DND-41 (cell line): ENCODE measurements around the gene LLGL1.

ENCODE experiments used
- EZH2 ChIP-seq: IDR thresholded peaks from 3 replicates; pipeline ENCODE4 v1.6.1; 2012; ENCODE audit warnings: borderline replicate concordance, low read depth, mild to moderate bottlenecking, moderate library complexity, low read length, inconsistent platforms; ENCODE audit not compliant: severe bottlenecking
- TF ChIP-seq, protein P1 (sequence below): IDR thresholded peaks from 2 replicates; pipeline ENCODE4 v1.5.1; 2012; ENCODE audit warnings: borderline replicate concordance, low read length, moderate library complexity, mild to moderate bottlenecking; ENCODE audit not compliant: poor library complexity, severe bottlenecking; ENCODE audit errors: extremely low read depth

DNA sequence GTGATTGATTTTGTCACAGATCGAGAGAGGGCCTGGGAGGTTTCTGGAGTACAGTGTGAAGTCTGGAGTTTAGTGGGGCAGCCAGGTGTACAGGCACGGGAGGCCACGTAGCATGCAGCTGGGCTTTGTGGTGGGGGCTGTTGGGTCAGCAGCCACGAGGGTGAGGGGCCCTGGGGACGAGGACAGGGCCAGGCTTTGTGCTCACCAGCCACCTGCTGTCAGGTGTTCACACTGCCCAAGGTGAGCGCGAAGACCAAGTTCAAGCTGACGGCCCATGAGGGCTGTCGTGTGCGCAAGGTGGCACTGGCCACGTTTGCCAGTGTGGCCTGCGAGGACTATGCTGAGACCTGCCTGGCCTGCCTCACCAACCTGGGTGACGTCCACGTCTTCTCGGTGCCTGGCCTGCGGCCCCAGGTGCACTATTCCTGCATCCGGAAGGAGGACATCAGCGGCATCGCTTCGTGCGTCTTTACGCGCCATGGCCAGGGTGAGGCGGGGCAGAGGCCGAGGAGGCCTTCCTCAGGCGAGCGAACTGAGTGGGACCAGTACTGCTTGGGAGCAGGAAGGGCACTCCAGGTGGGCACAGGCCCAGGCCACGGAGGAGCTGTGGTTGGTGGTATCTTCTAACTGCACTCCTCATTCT, 15.9 kb downstream of the LLGL1 start:
- TF ChIP-seq, protein P1, sequence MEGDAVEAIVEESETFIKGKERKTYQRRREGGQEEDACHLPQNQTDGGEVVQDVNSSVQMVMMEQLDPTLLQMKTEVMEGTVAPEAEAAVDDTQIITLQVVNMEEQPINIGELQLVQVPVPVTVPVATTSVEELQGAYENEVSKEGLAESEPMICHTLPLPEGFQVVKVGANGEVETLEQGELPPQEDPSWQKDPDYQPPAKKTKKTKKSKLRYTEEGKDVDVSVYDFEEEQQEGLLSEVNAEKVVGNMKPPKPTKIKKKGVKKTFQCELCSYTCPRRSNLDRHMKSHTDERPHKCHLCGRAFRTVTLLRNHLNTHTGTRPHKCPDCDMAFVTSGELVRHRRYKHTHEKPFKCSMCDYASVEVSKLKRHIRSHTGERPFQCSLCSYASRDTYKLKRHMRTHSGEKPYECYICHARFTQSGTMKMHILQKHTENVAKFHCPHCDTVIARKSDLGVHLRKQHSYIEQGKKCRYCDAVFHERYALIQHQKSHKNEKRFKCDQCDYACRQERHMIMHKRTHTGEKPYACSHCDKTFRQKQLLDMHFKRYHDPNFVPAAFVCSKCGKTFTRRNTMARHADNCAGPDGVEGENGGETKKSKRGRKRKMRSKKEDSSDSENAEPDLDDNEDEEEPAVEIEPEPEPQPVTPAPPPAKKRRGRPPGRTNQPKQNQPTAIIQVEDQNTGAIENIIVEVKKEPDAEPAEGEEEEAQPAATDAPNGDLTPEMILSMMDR: no peak
- TF ChIP-seq EZH2: no peak
